ENCODE measurements around the gene ATP13A3. TPM values are rescaled to one million over a fixed set of nuclear protein-coding genes. Genes with fewer than 3 reads are reported as not detected.

ATP13A3 gene
- total RNA-seq, 1 donor from 2014 or later, result 135 TPM

DNA sequence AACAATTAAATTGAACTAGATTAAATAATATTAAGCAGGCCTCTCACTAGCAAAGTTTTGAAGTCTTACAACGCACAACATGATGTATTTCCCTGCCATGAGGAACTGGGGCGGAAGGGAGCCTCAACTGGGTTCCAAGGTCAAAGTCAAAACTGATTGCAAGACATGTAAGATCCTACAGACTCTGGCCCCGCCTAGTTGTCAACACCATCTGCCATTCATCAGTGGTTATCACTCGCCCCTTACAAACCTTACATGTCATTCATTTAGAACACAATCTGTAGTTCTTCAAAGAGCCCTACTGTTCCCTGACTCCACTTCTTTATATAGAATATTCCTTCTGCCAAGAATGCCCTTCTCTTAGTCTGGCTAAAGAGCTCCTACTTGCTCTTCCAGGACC, 10.0 kb downstream of the ATP13A3 start:
- Mint-ChIP-seq H3K36me3 (ENCODE audit: insufficient read depth) (peaks cover 2% of the 10 kb centered on the region), H3K27ac (no peak overlapping the region), H3K27me3 (no peaks in the 10 kb centered on the region), H3K4me3 (ENCODE audit: low read depth) (no peak overlapping the region), H3K9me3 (ENCODE audit: low read depth) (no peaks in the 10 kb centered on the region), H3K4me1 (ENCODE audit: low read depth) (peaks cover 31% of the 10 kb centered on the region)
- no peak for DNase-seq (ENCODE audit: low spot score, unreplicated experiment)
- TF ChIP-seq, protein P1, sequence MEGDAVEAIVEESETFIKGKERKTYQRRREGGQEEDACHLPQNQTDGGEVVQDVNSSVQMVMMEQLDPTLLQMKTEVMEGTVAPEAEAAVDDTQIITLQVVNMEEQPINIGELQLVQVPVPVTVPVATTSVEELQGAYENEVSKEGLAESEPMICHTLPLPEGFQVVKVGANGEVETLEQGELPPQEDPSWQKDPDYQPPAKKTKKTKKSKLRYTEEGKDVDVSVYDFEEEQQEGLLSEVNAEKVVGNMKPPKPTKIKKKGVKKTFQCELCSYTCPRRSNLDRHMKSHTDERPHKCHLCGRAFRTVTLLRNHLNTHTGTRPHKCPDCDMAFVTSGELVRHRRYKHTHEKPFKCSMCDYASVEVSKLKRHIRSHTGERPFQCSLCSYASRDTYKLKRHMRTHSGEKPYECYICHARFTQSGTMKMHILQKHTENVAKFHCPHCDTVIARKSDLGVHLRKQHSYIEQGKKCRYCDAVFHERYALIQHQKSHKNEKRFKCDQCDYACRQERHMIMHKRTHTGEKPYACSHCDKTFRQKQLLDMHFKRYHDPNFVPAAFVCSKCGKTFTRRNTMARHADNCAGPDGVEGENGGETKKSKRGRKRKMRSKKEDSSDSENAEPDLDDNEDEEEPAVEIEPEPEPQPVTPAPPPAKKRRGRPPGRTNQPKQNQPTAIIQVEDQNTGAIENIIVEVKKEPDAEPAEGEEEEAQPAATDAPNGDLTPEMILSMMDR (IDR thresholded peaks at IDR 0.05; ENCODE audit: unreplicated experiment), result no peak

DNA sequence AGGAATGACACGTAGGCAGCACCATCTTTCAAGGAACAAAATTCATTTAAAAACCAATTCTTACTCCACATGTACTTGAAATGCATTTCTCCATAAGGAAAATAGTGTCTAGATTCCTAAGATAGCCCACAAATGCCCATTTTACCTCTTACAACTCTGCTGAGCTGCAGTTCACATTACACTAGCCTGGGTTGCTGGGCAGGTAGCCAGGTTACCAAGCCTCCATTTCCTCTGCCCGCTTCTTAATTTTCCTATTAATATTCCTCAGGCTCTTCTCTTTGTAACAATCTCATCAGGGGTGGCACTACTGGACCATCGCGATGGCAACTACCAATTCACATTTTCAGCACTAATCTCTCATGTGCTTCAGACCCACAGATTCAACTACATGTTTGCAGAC, 10.8 kb downstream of the ATP13A3 start:
- Mint-ChIP-seq H3K4me1 (ENCODE audit: low read depth) (peaks cover 29% of the 10 kb centered on the region), H3K27ac (no peak overlapping the region), H3K27me3 (no peaks in the 10 kb centered on the region), H3K9me3 (ENCODE audit: low read depth) (no peaks in the 10 kb centered on the region), H3K4me3 (ENCODE audit: low read depth) (no peak overlapping the region), H3K36me3 (ENCODE audit: insufficient read depth) (peaks cover 2% of the 10 kb centered on the region)
- TF ChIP-seq, protein P1 (IDR thresholded peaks at IDR 0.05; ENCODE audit: unreplicated experiment), result no peak
- no peak for DNase-seq (ENCODE audit: low spot score, unreplicated experiment)

DNA sequence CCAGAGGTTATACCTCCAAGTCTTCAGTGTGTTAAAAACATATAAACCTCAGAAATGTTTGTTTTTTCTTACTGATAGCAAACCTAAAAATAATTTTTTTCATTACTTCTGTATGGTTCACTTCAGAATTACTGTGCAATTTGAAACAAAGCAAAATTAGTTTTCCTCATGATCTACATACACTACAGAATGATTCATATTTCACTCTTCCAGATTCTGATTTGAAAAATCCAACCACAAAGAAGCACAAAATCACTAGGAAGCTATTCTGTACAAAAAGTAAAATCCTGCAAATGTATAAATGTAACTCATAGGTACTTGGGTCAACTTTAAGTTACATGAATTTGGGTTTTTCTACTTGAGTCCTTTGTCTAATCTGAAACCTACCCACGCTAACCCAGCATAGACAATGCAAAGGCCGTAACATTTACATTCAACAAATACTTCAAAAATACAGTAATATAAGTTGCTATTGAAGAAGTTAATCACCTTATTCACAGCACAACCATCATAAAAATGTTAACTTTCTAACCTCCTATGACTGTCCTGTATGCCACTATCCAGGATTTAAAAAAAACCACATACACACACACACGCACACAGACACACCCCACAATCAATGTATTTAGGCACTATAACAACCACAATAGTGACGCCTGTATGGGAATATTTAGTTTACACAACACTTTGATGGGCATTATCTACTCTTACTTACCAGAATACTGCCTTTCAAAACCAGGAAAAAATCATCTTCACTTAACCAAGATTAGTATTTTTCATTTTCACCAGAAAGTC, 11.5 kb downstream of the ATP13A3 start:
- Mint-ChIP-seq H3K36me3 (ENCODE audit: insufficient read depth) (peaks cover 2% of the 10 kb centered on the region), H3K9me3 (ENCODE audit: low read depth) (no peaks in the 10 kb centered on the region), H3K27ac (peak overlapping the region; percentile 65), H3K27me3 (no peaks in the 10 kb centered on the region), H3K4me1 (ENCODE audit: low read depth) (peaks cover 28% of the 10 kb centered on the region), H3K4me3 (ENCODE audit: low read depth) (no peak overlapping the region)
- no peak for DNase-seq (ENCODE audit: low spot score, unreplicated experiment)
- TF ChIP-seq, protein P1 (IDR thresholded peaks at IDR 0.05; ENCODE audit: unreplicated experiment), result no peak

GRCh38 chr3:194474675-194475074, 12.1 kb downstream of the ATP13A3 start:
- Mint-ChIP-seq H3K4me3 (ENCODE audit: low read depth) (no peak overlapping the region), H3K27ac (no peak overlapping the region), H3K9me3 (ENCODE audit: low read depth) (no peaks in the 10 kb centered on the region), H3K27me3 (no peaks in the 10 kb centered on the region), H3K36me3 (ENCODE audit: insufficient read depth) (peaks cover 2% of the 10 kb centered on the region), H3K4me1 (ENCODE audit: low read depth) (peaks cover 23% of the 10 kb centered on the region)
- TF ChIP-seq, protein P1 (IDR thresholded peaks at IDR 0.05; ENCODE audit: unreplicated experiment), result no peak
- no peak for DNase-seq (ENCODE audit: low spot score, unreplicated experiment)

GRCh38 chr3:194472290-194472920, 14.4 kb downstream of the ATP13A3 start:
- H3K4me3 Mint-ChIP-seq (ENCODE audit: low read depth), result no peak overlapping the region
- no peaks in the 10 kb centered on the region for H3K27me3 Mint-ChIP-seq
- peaks cover 2% of the 10 kb centered on the region for H3K36me3 Mint-ChIP-seq (ENCODE audit: insufficient read depth)
- peaks cover 20% of the 10 kb centered on the region for H3K4me1 Mint-ChIP-seq (ENCODE audit: low read depth)
- DNase-seq (ENCODE audit: low spot score, unreplicated experiment), result no peak
- no peak overlapping the region for H3K27ac Mint-ChIP-seq
- TF ChIP-seq, protein P1 (IDR thresholded peaks at IDR 0.05; ENCODE audit: unreplicated experiment), result peak; percentile 91
- no peaks in the 10 kb centered on the region for H3K9me3 Mint-ChIP-seq (ENCODE audit: low read depth)
